Activated T-cell treated with anti-CD3 and anti-CD28 coated beads, Interleukin-2, amount 50 U/mL, for 48 hours (primary cell): ENCODE measurements around the gene ANKZF1.
A peak's percentile ranks its signal among the peaks of the same experiment; 100 is the strongest.
"Not testable (repeated sequence)": the region's sequence is repeated elsewhere in the genome, so short reads cannot be mapped to it uniquely, and the experiment has no call there.

Experiments used
- DNase-seq, 2 experiments: peaks; one replicate each; pipeline ENCODE4 v3.0.0-alpha.2; 2020

The ANKZF1 gene

DNA sequence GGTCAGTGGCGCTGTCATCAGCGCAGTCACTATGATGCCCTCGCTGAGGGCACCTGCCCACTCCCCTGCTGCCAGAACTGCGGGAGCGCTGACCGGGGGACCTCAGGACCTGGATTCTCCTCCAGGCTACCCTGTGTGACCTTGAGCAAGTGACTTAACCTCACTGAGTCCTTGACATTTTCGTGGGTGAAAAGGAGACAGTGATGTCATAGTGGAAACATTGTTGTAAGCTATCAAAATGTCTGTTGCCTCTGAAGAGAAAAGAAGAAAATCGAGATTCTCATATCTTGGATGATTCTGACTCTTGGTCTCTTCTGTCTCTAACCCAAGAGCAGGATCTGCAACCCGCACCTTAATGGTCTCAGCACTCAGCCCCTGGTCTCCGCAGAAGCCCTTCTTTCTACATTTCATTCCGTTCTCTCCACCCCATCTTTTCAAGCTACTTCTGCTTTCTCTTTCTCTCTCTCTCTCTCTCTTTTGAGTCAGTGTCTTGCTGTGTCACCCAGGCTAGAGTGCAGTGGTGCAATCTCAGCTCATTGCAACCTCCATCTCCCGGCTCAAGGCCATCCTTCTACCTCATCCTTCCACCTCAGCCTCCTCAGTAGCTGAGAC lies 25.1 kb downstream of the ANKZF1 start:
- DNase-seq = peak; percentile 71 to 72

- not testable (repeated sequence) for DNase-seq
Observed at GRCh38 chr2:219258942-219259341, 29.3 kb downstream of the ANKZF1 start.

- no peak for DNase-seq
Observed at GRCh38 chr2:219261024-219261855, 31.6 kb downstream of the ANKZF1 start.

DNA sequence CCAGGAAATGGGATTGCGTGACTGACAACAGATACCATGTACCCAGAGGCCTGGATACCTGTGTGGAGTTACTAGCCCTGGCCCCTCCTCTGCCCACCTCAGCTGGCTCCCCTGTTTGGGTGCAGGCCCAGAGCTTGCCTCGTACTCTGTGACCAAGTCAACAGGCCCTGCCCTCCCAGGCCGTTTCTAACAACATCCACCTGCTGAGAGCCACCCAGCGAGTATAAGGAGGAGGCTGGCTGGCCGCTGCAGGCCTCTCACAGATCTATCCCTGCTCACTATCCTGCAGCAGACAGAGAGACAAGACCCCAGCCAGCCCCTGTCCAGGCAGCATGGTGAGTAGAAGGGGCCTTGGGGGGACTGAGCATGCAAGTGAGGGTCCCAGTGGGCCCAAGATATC lies 36.6 kb downstream of the ANKZF1 start:
- DNase-seq = no peak

- DNase-seq = no peak
Observed at GRCh38 chr2:219266886-219267285, 37.3 kb downstream of the ANKZF1 start.

DNA sequence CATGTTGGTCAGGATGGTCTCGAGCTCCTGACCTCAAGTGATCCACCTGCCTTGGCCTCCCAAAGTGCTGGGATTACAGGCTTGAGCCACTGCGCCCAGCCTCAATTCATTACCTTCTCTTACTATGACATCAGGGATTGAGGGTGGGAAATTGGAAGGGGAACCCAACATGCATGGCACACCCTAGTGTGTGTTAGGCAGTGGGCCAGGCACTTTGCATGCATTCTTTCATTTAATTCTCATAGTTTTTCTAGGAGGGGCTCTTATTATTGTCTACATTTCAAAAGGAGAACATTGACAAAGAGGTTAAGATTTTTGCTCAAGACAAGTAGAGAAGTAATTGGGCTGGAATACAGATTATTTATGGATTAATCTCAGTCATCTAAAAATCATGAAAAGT lies 38.7 kb downstream of the ANKZF1 start:
- no peak for DNase-seq

DNA sequence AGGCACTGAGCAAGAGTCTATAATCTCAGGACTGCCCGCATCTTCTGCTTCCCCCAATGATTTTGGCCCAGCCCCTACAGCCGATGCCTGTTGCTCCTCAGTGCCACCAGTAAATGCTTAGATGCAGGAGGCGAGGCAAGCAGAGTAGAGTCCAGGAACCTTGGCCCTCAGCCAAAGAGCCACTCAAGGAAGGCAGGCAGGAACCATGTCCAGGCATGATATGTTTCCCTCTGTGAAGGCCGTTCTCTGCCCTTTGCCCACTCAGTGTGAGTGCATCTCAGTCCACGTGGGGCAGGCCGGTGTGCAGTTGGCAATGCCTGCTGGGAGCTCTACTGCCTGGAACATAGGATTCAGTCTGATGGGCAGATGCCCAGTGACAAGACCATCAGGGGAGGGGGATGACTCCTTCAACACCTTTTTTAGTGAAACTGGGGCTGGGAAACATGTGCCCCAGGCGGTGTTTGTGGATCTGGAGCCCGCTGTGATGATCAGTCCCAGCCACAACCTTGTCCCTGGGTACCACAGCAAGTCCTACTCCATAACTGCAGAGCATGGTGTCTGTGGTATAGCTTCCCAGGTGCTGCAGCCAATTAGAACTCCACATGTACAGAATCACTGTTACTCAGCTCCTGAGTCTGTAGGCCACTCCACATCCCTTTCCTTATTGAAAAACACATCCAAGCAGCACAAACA lies 39.9 kb downstream of the ANKZF1 start:
- DNase-seq = no peak

- DNase-seq = no peak
Observed at GRCh38 chr2:219270055-219270372, 40.4 kb downstream of the ANKZF1 start.

DNA sequence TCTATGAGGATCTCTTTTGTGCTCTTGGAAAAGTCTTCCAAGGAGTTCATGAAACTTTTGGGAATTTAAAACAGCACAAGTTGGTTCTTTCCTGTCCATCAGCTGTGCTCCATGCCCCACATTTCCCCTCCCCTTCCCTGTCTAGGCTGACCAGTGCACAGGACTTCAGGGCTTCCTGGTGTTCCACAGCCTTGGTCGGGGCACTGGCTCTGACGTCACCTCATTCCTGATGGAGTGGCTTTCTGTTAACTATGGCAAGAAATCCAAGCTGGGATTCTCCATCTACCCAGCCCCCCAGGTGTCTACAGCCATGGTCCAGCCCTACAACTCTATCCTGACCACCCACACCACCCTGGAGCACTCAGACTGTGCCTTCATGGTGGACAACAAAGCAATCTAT lies 41.4 kb downstream of the ANKZF1 start:
- DNase-seq = no peak

GRCh38 chr2:219272356-219272755 lies 42.8 kb downstream of the ANKZF1 start:
- no peak for DNase-seq

DNA sequence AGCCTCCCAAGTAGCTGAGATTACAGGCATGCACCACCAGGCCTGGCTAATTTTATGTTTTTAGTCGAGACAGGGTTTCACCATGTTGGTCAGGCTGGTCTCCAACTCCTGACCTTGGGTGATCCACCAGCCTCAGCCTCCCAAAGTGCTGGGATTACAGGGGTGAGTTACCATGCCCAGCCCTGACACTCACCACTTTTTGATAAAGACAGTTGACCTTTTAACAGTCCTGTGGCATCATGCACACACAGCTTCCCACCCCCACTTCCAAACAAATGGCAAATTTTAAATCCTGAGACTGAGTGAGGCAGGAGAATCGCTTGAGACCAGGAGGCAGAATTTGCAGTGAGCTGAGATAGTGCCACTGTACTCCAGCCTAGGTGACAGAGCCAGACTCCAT lies 43.4 kb downstream of the ANKZF1 start:
- no peak for DNase-seq

DNA sequence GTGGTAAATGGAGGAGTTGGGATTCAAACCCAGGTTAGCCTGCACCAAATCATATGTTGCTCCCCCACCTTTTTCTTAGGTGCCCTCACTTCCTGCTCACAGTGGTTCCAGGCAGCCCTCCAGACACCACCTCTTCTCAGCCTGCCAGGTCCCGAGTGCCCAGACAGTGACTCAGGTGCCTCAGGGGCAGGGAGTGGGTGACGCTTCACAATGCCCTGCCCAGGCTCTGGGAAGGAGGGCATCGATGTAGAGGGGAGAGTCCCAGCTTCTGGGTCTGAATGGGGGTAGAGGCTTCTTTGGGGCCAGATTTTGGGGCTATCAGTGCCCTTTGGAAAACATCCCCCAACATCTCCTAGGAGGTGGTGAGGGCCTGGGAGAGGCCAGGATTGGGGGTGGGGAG lies 44.3 kb downstream of the ANKZF1 start:
- no peak for DNase-seq

- DNase-seq = no peak
Observed at GRCh38 chr2:219274361-219274921, 44.8 kb downstream of the ANKZF1 start.

DNA sequence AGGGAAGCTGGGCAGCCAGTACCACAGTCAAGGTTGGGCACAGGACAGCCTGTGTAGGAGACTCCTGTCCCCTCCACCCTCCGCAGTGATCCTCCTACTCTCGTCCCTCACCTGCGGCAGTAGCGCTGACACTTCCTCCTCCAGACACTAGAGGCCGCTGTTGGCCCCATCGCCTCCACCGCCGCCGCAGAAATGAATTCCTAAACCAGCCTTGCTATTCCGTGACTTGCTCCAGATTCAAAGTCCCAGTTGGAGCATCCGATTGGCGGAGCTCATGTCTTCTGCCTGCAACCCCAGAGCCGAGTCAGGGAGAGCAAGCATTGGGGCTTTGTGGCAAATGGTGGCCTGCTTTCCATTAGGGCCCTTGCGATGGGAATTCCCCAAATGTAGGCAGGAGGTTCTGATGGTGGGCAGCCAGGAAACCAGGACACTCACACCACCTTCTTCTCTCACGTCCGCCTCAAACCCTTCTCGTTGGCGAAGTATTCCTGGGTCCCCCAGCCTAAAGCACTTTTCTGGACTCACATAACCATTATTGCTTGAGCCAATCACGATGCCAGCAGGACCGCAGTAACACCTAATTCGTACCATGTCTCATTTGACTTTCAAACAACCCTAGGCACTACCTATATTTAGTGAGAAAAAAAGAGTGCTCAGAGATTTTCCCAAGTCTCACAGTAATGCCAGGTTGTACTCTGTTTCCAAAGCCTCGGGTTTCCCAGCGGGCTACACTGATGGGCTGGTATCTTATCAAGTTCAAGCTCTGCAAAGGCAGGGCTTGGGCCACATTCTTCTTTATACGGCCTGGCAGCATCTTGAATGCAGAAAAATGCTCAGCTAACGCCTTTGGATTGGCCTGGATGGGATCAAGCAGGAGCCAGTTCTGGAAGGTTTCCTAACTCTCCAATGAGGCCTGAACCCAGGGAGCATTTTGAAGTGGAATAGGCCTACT lies 48.4 kb downstream of the ANKZF1 start:
- DNase-seq = peak; percentile 89 to 90

GRCh38 chr2:219278655-219279150 lies 49.1 kb downstream of the ANKZF1 start:
- DNase-seq = no peak

DNA sequence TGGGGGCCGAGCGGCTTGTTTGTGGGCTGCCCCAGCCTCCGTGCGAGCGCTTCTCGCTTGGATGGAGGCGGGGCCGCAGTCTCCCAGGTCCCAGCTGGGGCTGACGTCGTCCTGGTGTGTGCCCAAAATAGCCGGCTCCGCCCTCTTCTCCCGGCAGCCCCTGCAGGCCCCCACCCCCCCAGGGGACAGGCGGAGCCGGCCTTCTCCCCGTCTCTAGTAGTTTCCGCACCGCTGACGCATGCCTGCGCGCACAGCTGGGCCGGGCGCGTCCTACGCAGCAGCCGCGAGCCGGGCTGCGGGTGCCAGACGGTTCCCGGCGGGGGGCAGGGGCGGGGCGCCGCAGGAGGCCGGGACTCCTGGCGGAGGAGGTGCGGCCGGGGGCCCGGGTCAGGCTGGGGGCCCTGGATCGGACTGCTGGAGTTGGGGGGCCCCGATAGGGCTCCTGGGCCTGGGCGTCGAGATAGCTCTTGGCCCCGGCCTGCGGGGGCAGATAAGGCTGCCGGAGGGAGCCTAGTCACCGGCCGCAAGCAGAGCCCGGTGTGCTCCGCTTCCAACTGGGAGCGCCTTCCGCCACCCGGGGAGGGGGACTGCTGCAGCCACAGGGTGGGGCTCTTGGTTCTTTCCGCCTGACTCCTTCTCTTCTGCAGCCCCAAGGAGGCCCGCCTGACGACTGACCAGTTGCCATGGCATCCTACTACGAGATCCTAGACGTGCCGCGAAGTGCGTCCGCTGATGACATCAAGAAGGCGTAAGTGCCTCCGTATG lies 49.7 kb downstream of the ANKZF1 start, which contains the start of gene DNAJB2:
Gene DNAJB2 (plus strand): TSS at position 216 of the 765 bp plus-strand sequence. CDS start 468 bp downstream, at position 684.
- DNase-seq = peak; percentile 98 to 99

GRCh38 chr2:219279916-219280516 lies 50.4 kb downstream of the ANKZF1 start:
- no peak for DNase-seq

DNA sequence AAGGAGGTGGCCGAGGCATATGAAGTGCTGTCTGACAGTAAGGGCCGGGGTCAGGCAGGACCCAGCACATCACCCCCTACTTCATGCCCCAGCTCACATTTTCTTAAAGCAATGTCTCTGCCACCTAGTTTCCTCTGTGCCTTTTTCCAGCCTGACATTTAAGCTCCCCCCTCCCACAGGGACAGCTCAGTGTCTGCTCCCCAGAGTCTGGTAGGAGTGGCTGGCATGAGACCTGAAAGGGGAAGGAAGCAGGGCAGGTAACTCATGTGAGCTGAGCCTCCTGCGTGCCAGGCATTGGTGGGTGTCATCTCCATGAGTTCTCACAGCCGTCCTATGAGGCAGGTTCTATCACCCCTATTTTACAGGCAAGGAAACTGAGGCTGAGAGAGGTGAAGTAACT lies 51.0 kb downstream of the ANKZF1 start:
- DNase-seq = no peak

- DNase-seq = no peak
Observed at GRCh38 chr2:219281588-219281987, 52.0 kb downstream of the ANKZF1 start.

DNA sequence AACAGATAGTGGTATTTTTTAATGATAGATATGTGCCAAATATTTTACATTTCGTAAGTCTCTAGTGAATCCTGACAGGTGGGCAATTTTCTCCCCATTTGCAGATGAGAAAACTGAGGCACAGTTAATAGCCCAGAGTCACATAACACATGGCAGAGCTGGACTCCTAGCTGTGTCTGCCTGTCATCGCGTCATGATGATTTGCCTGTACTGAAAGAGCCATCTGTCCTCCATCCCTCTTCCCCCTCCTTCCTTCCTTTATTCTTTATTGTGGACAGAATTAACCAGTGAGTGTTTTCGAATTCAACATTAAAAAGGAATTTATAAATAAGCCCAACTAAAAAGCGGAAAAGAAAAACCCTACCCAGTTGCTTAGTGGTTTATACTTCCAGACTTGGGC lies 52.8 kb downstream of the ANKZF1 start:
- no peak for DNase-seq
